Stimulated activated naive CD8-positive, alpha-beta T cell treated with anti-CD3 and anti-CD28 coated beads, Interleukin-15, Interleukin-2, amounts not matched to agents 100 U/mL and 50 U/mL, for 24 hours (primary cell): ENCODE results near the gene SUFU.

Experiments used
- ATAC-seq: fragments of 150-1000 bp; cut with Tn5 transposase; one replicate; pipeline ENCODE4 v1.10.0; 2021
- DNase-seq: peaks from one replicate; pipeline ENCODE4 v3.0.0; 2021

SUFU gene

GRCh38 chr10:102552533-102552932, 48.8 kb downstream of the SUFU start:
- no peak for ATAC-seq
- DNase-seq, result no peak

- ATAC-seq (no peak), DNase-seq (no peak)
Measured at GRCh38 chr10:102553771-102554170, 50.0 kb downstream of the SUFU start.

- no peak for DNase-seq
- ATAC-seq, result no peak
Measured at GRCh38 chr10:102554531-102554930, 50.8 kb downstream of the SUFU start.

- no peak for DNase-seq
- no peak for ATAC-seq
Measured at GRCh38 chr10:102555781-102556328, 52.1 kb downstream of the SUFU start.

GRCh38 chr10:102557569-102557968, 53.8 kb downstream of the SUFU start:
- DNase-seq, result no peak
- no peak for ATAC-seq

GRCh38 chr10:102559764-102560163, 56.0 kb downstream of the SUFU start:
- DNase-seq (no peak), ATAC-seq (no peak)

- ATAC-seq (no peak), DNase-seq (no peak)
Measured at GRCh38 chr10:102564209-102564834, 60.5 kb downstream of the SUFU start.

GRCh38 chr10:102565793-102566192, 62.0 kb downstream of the SUFU start:
- ATAC-seq, result no peak
- DNase-seq, result no peak

GRCh38 chr10:102578782-102579181, 75.0 kb downstream of the SUFU start:
- ATAC-seq, result no peak
- no peak for DNase-seq

GRCh38 chr10:102579328-102579727, 75.6 kb downstream of the SUFU start:
- DNase-seq, result no peak

GRCh38 chr10:102580230-102580629, 76.5 kb downstream of the SUFU start:
- DNase-seq (no peak), ATAC-seq (no peak)

More at GRCh38 chr10:102579328-102579727, 75.6 kb downstream of the SUFU start:
- ATAC-seq, result no peak

- no peak for ATAC-seq
- no peak for DNase-seq
Measured at GRCh38 chr10:102581401-102581800, 77.6 kb downstream of the SUFU start.

- DNase-seq (no peak), ATAC-seq (no peak)
Measured at GRCh38 chr10:102581981-102582580, 78.3 kb downstream of the SUFU start.

GRCh38 chr10:102583435-102584417, 80.0 kb downstream of the SUFU start:
- DNase-seq, result peak; percentile 84
- ATAC-seq, result peak; percentile 91

GRCh38 chr10:102585026-102585425, 81.3 kb downstream of the SUFU start:
- ATAC-seq (no peak), DNase-seq (no peak)

- no peak for DNase-seq
- ATAC-seq, result no peak
Measured at GRCh38 chr10:102586858-102587257, 83.1 kb downstream of the SUFU start.

- DNase-seq (no peak), ATAC-seq (no peak)
Measured at GRCh38 chr10:102588875-102589274, 85.1 kb downstream of the SUFU start.

GRCh38 chr10:102593074-102593803, 89.5 kb downstream of the SUFU start:
- DNase-seq, result no peak
- ATAC-seq, result no peak

GRCh38 chr10:102593804-102594079, 90.0 kb downstream of the SUFU start:
- ATAC-seq (no peak), DNase-seq (no peak)

- no peak for ATAC-seq
- DNase-seq, result no peak
Measured at GRCh38 chr10:102595293-102595692, 91.5 kb downstream of the SUFU start.

GRCh38 chr10:102595897-102596296, 92.1 kb downstream of the SUFU start:
- ATAC-seq (no peak), DNase-seq (no peak)

- peak; percentile 28 for DNase-seq
- ATAC-seq, result no peak
Measured at GRCh38 chr10:102596506-102596971, 92.8 kb downstream of the SUFU start.
